AG09309 (cell line): ENCODE measurements around the gene BMAL1.

ENCODE experiments used
- DNase-seq: peaks from one replicate; pipeline ENCODE4 v3.0.0-alpha.2; 2010; ENCODE audit warnings: low read depth
- H3K4me3 ChIP-seq: 2 replicates; pipeline ENCODE4 v1.5.1; 2011; ENCODE audit warnings: mild to moderate bottlenecking, low read depth, low read length, moderate library complexity; ENCODE audit not compliant: control insufficient read depth
- CTCF ChIP-seq: IDR thresholded peaks from 2 replicates; pipeline ENCODE4 v1.5.1; 2011; ENCODE audit warnings: mild to moderate bottlenecking, low read depth, low read length, inconsistent platforms; ENCODE audit not compliant: insufficient read depth, control insufficient read depth; ENCODE audit errors: missing control alignments

The BMAL1 gene

GRCh38 chr11:13327421-13327820 lies 49.8 kb downstream of the BMAL1 start:
- no peak overlapping the region for H3K4me3 ChIP-seq
- no peak for TF ChIP-seq CTCF
- no peak for DNase-seq

GRCh38 chr11:13328286-13328685 lies 50.7 kb downstream of the BMAL1 start:
- DNase-seq = no peak

GRCh38 chr11:13329670-13330356 lies 52.2 kb downstream of the BMAL1 start:
- no peak for DNase-seq
- no peak for TF ChIP-seq CTCF
- H3K4me3 ChIP-seq = no peak overlapping the region

More at GRCh38 chr11:13328286-13328685, 50.7 kb downstream of the BMAL1 start:
- no peak for TF ChIP-seq CTCF
- H3K4me3 ChIP-seq = no peak overlapping the region

- no peak for DNase-seq
- H3K4me3 ChIP-seq = no peak overlapping the region
- TF ChIP-seq CTCF = no peak
These were observed 54.5 kb downstream of the BMAL1 start for GRCh38 chr11:13332124-13332523.

- no peak for TF ChIP-seq CTCF
- H3K4me3 ChIP-seq = no peak overlapping the region
- no peak for DNase-seq
These were observed 55.9 kb downstream of the BMAL1 start for GRCh38 chr11:13333456-13333957.

GRCh38 chr11:13334034-13334786 lies 56.6 kb downstream of the BMAL1 start:
- DNase-seq = no peak
- TF ChIP-seq CTCF = no peak
- H3K4me3 ChIP-seq = no peak overlapping the region
